Body of pancreas (tissue), 4 donors: ENCODE data around the gene PCGF2.

Experiments used
- POLR2A ChIP-seq, 3 donors: fragments of 450-650 bp; IDR thresholded peaks; one replicate each; pipeline ENCODE4 v1.6.1; 2016; ENCODE audit warnings: antibody characterized with exemption in 3 of 3, mild to moderate bottlenecking in 2 of 3
- TF ChIP-seq, protein P1 (sequence below), 7 experiments: fragments of 450-650 bp in 4 of 7; fragments of 200-600 bp in 3 of 7; sonication (generic) in 3 of 7; IDR thresholded peaks; one replicate each; pipeline ENCODE4 v1.5.1; 2016 to 2019; ENCODE audit warnings: antibody characterized with exemption in 7 of 7

DNA sequence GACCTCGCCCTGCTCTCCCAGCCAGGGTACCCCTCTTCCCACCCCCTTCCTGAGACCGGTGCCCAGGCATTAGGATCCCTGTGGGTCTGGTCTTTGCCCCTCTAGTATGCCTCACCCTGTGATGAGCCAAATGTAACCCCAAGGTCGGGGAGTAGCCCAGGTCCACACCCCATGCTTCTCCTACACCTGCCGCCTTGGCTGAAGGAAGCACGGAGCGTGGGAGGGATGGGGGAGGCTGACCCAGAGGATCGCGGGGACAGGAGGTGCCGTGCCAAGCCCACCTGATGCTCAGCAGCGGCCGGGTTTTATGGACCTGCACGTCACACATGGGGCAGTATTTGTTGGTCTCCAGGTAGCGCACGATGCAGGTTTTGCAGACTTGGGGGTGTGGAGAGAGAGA is 8.8 kb downstream of the PCGF2 start:
- TF ChIP-seq, protein P1, sequence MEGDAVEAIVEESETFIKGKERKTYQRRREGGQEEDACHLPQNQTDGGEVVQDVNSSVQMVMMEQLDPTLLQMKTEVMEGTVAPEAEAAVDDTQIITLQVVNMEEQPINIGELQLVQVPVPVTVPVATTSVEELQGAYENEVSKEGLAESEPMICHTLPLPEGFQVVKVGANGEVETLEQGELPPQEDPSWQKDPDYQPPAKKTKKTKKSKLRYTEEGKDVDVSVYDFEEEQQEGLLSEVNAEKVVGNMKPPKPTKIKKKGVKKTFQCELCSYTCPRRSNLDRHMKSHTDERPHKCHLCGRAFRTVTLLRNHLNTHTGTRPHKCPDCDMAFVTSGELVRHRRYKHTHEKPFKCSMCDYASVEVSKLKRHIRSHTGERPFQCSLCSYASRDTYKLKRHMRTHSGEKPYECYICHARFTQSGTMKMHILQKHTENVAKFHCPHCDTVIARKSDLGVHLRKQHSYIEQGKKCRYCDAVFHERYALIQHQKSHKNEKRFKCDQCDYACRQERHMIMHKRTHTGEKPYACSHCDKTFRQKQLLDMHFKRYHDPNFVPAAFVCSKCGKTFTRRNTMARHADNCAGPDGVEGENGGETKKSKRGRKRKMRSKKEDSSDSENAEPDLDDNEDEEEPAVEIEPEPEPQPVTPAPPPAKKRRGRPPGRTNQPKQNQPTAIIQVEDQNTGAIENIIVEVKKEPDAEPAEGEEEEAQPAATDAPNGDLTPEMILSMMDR (IDR thresholded peaks at IDR 0.05): no peak
- no peak for TF ChIP-seq POLR2A (IDR thresholded peaks at IDR 0.05)
